NCI-H187 (cell line): Measurements from ENCODE around the gene ITSN1.
"Not testable (repeated sequence)": the region's sequence is repeated elsewhere in the genome, so short reads cannot be mapped to it uniquely, and the experiment has no call there.

Experiments used
- DNase-seq, 2 experiments: peaks; one replicate each; lab custom pipeline; 2025; lab: John Stamatoyannopoulos, UW

Gene ITSN1

DNA sequence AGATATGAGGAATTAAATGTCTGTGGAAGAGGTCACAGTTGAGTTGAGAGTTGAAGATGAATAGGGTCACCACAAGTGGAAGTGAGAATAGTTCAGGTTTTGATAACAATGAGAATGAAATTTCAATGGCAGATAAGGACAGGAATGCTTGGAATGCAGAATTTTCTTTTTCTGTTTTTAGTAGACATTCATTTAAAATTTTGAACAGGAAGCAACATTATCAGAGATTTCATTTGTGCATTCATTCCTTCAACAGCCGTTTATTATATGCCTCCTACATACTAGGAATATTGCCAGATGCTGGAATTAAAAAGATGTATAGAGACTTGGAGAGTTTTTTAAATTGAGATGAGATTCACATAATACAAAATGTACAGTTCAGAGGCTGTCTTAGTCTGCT, 126.8 kb downstream of the ITSN1 start:
- DNase-seq = no peak

DNA sequence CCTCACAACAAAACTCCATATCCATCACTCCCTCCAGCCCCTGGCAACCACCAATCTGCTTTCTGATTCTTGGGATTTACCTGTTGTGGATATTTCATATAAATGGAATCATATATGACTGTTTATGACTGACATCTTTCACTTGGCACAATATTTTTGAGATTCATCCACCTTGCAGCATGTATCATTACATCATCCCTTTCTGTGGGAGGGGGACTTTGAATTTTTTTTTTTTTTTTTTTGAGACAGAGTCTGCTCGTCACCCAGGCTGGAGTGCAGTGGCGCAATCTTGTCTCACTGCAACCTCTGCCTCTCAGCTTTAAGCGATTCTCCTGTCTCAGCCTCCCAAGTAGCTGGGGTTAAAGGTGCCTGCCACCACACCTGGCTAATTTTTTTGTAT, 128.2 kb downstream of the ITSN1 start:
- no peak for DNase-seq

DNA sequence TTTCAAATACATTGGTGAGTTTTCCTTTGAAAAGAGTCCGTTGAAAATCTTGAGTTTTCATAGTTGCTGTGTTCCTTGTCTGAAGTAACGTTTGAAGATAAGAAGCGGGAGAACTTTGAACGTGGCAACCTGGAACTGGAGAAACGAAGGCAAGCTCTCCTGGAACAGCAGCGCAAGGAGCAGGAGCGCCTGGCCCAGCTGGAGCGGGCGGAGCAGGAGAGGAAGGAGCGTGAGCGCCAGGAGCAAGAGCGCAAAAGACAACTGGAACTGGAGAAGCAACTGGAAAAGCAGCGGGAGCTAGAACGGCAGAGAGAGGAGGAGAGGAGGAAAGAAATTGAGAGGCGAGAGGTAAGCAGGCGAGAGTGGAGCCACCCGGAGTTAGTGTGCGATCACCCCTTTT, 129.7 kb downstream of the ITSN1 start:
- DNase-seq = no peak

DNA sequence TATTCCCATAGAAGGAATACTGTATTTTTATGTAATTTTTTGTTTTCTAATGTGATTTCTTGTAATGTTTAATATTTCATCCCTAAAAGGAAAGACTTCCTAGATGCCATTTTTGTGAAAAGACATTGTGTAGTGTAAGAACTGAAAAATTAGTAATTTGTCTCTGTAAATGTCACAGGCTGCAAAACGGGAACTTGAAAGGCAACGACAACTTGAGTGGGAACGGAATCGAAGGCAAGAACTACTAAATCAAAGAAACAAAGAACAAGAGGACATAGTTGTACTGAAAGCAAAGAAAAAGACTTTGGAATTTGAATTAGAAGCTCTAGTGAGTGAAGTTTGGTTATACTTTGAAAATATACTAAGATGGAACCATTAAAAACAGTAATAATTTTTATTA, 132.2 kb downstream of the ITSN1 start:
- DNase-seq = no peak

DNA sequence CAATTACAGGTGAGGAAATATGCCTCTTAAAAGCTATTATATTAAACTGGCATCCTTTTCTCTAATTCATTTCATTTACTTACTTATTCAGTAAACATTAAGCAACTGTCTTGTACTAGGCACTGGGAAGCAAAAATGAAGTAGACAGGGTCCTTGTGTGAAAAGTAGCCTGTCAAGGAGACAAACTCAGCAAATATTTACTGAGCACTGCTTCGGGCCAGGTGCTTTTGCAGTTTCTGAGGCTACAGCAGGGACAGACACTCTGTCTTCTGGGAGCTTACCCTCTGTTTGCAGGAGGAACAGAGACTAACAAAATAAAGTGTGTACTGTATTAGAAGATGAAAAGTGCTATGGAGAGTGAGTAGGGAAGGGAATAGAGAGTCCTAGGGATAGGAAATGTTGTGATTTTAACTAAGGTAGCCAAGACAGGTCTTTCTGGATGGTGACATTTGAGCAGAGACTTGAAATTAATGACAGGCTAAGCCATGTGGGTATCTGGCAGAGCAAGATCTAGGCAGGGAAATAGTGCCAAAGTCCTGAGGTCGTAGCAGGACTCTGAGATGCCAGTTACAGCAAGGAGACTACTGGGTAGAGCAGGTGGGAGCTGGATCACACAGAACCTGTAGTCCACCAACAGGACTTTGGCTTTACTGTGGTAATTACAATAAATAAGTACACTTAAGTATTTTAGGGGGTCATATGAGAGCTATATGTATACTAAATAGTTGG, 133.0 kb downstream of the ITSN1 start:
- DNase-seq = no peak

DNA sequence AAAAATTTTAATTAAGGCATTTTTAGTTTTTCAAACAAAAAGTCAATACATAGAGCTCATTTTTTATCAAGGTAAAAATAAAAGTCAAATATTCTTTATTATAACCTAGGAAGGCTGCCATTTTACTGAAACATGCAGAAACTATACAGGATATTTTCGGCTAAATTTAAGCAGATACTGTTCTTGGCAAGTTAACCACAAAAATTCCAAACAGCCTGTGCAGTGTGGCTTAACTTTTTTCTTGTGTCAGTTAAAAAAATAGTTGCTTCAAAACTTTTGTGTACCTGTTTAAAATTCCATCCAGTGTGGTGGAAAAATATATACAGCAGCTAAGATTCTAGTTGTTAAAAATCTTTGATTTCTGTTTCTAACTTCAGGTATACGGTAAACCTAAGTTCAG, 138.3 kb downstream of the ITSN1 start:
- DNase-seq = no peak

DNA sequence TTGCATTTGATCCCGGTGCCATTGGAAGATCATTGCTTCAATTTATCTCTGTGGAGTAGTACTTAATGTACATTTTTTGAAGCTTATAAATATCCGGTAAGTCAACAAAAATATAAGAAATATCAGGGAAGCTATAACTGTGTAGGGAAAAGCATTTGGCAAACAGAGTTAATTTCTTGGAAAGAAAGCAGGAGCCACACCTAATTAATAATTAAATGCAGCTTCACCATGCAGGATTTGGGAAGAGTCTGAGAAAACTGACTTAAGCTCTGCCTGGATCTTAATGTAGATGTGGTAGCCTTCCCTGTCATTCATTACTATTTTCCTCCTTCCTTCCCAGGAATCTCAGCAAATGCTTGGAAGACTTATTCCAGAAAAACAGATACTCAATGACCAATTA, 138.8 kb downstream of the ITSN1 start:
- no peak for DNase-seq

GRCh38 chr21:33783187-33783979, 141.1 kb downstream of the ITSN1 start:
- DNase-seq = no peak

GRCh38 chr21:33787431-33787830, 145.1 kb downstream of the ITSN1 start:
- no peak for DNase-seq

- DNase-seq = not testable (repeated sequence)
Observed at GRCh38 chr21:33788438-33788837, 146.1 kb downstream of the ITSN1 start.

DNA sequence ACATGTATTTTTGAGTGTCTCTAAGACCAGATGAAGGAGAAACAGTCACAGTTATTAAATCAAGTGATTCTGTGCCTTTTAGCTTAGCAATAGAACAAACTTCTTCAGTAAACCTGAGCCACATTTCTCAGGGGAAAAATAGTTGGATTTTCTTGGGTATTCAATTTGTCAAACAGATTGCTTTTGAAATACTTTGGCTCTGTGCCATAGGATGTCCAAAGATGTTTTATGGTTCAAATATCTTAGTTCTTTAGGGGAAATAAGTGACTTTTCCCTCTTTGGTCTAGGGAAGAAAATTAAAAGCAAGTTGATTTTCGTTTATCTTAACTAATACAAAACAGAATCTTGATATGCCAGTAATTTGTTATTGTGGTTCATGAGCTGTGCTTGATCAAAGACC, 147.4 kb downstream of the ITSN1 start:
- no peak for DNase-seq

DNA sequence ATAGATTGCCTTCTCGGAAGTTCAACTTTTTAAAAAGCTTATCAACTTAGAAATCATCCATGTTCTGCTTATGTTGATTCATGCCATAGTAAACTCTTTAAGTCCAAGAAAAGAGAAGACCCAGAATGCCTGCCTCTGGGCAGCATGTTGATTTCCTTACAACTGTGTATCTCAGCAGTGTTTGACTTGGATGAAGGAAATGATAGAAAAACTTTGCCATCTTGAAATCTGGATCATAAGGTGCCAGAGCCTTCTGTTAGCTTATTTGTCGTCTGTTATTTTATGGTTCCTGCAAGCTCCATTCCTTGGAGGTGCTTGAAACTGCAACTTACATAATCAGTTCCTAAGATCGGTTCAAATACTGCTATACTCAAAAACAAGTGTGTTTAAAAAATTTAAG, 148.8 kb downstream of the ITSN1 start:
- DNase-seq = no peak

- no peak for DNase-seq
Observed at GRCh38 chr21:33794596-33794995, 152.3 kb downstream of the ITSN1 start.

GRCh38 chr21:33797565-33797964, 155.3 kb downstream of the ITSN1 start:
- no peak for DNase-seq

DNA sequence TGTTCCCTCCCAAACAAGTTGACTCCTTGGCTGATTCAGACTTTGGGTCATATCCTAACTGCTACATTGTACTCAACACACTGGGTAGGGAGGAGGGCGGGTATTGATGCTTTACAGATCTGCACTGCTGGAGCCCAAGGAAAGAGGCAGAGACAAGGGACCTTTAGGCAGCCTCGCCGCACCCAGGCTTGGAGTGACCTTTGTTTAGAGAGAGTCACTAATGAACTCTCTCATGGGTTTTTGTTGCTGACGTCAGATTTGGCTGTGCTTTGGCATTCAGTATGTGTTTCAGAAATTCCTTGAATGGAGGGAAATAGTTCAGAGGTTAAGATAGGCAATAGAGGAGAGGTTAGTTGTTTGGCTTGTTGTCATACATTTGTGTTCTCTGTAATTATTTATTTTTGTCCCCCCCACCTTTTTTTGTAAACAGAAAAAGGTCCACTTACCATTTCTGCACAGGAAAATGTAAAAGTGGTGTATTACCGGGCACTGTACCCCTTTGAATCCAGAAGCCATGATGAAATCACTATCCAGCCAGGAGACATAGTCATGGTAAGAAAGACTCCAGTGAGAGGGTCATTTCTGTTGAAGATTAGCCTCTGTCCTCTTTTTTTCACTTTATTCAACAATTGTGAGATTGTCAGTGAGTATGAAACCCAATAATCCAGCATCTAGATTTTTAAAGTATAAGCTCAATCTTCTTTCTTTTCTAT, 157.2 kb downstream of the ITSN1 start:
- DNase-seq = no peak

DNA sequence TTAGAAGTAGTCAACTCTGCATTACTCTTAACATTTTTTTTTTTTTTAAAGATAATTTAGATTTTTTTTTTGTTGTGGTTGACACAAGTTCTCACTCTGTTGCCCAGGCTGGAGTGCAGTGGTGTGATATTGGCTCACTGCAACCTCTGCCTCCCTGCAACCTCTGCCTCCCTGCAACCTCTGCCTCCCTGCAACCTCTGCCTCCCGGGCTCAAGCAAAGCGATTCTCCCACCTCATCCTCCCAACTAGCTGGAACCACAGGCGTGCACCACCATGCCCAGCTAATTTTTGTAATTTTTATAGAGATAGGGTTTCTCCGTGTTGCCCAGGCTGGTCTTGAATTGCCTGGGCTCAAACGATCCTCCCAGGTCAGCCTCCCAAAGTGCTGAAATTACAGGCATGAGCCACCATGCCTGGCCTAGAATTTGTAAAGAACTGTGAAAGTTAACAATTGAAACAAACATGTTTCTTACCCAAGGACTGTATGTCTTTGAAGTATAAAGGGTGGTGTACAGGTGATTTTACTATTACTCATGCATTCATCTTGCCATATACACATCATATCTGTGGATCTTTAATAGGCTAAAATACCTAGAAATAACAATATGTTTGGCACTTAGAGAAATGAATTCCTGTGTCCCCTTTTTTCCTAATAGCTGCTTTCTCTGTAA, 158.6 kb downstream of the ITSN1 start:
- DNase-seq = no peak

DNA sequence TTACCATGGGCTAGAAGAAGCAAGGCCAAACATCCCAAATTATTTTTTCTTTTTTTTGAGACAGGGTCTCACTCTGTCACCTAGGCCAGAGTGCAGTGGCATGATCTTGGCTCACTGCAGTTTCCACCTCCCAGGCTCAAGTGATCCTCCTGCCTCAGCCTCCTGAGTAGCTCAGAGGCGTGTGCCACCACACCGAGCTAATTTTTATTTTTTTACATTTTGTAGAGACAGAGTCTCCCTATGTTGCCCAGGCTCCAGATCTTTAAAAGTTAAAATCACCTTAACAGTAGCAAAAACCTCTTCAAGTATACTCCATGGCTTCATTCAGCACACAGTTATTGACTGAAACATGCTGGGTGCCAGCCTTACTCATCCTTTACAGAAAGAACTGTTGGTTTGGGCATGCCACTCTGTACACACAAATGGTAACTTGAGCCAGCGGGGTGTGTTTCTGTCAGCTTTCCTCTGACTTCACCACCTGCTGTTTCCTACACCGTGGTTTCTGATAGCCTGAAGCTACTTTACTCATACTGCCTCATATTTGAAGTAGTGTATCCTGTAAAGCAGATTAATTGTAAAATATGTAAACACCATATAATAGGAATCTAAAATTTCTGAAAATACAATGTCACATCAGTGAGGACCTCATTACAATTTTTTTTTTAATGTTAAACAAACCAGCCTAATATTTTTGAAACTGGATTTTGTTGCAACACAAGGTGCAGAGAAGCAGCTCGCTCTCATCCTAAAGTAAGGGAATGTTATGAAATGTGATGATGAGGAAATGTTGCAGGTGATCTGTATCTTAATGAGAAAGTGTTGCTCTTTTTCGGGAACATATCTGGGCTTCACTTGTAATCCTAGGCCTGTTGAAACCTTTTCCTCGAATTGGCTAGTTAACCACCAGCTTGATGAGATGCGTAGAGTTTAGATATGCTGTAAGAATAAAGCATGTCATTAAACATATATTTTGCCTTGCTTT, 159.4 kb downstream of the ITSN1 start:
- DNase-seq = peak; percentile 77 to 86

DNA sequence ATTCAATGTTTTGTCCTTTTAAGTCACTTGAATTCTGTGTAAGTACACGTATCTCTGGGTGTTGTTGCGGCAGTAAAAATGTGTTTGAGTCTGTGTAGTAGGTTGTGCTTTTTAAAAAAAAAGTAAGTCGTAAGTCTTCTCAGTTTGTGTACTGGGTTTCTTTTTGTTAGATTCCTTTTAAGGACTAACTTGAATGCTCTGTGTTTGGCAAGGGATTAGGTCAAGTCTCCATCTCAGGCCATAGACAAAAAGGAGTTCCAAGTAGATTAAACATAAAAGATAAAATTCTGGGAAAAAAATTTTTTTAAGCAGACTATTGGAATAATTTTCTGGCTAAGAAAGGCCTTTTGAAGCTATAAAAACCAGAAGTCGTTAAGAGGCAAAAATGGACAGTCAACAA, 160.2 kb downstream of the ITSN1 start:
- DNase-seq = no peak

GRCh38 chr21:33808715-33809367, 166.5 kb downstream of the ITSN1 start:
- DNase-seq = no peak

DNA sequence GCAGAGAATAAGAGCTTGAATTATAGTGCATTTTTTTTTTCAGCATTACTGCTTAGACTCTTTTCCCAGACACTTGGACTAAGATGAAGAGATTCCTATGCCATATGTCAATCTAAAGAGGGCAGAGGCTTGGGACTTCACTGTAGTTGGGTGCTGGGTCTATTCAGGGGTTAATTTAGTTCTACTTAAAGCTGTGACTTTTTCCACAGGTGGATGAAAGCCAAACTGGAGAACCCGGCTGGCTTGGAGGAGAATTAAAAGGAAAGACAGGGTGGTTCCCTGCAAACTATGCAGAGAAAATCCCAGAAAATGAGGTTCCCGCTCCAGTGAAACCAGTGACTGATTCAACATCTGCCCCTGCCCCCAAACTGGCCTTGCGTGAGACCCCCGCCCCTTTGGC, 168.5 kb downstream of the ITSN1 start:
- DNase-seq = no peak
